ENCODE results near the gene DYNC1H1.

DNA sequence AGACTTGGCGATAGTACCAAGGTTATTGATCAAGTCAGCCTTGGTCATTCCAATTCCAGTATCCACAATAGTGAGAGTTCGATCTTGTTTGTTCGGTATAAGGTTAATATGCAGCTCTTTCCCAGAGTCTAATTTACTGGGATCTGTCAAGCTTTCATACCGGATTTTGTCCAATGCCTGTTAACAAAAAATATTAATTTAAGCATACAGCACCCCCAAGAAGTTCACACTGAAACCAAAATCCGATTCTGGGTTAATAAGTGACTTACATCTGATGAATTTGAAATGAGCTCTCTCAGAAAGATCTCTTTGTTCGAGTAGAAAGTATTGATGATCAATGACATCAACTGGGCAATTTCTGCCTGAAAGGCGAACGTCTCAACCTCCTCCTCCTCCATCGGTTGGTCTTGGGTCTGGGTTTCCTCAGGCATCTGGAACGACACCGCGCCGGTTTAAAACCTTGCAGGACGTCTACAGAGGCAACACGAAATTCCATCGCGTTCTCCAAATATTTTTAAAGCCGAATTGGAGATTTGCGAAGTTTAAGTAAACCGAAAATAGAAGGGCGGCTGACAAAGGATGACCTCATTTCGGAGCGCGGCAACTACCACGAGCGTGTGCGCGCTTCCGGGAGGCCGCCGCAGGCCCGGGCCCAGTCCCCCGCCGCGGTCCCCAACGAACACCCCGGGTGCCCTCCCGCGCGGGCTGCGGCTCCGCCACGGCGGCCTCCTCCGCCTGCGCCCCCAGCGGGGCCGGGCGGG lies 121.8 kb downstream of the DYNC1H1 start:
- TF ChIP-seq ZNF248 (tag by site-specific recombination; IDR thresholded peaks at IDR 0.05) = no peak
- TF ChIP-seq, protein P1, sequence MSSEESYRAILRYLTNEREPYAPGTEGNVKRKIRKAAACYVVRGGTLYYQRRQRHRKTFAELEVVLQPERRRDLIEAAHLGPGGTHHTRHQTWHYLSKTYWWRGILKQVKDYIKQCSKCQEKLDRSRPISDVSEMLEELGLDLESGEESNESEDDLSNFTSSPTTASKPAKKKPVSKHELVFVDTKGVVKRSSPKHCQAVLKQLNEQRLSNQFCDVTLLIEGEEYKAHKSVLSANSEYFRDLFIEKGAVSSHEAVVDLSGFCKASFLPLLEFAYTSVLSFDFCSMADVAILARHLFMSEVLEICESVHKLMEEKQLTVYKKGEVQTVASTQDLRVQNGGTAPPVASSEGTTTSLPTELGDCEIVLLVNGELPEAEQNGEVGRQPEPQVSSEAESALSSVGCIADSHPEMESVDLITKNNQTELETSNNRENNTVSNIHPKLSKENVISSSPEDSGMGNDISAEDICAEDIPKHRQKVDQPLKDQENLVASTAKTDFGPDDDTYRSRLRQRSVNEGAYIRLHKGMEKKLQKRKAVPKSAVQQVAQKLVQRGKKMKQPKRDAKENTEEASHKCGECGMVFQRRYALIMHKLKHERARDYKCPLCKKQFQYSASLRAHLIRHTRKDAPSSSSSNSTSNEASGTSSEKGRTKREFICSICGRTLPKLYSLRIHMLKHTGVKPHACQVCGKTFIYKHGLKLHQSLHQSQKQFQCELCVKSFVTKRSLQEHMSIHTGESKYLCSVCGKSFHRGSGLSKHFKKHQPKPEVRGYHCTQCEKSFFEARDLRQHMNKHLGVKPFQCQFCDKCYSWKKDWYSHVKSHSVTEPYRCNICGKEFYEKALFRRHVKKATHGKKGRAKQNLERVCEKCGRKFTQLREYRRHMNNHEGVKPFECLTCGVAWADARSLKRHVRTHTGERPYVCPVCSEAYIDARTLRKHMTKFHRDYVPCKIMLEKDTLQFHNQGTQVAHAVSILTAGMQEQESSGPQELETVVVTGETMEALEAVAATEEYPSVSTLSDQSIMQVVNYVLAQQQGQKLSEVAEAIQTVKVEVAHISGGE (tag by site-specific recombination; conservative IDR thresholded peaks at IDR 0.05; ENCODE audit: low read depth) = no peak; the same call in 1 of the 2 replicates
- TF ChIP-seq ZNF37A (tag by site-specific recombination; IDR thresholded peaks at IDR 0.05) = no peak
